DND-41 (cell line): Measurements from ENCODE around the gene METRN.

Experiments used
- CTCF ChIP-seq: IDR thresholded peaks from 2 replicates; pipeline ENCODE4 v1.5.1; 2012; ENCODE audit warnings: borderline replicate concordance, low read length, moderate library complexity, mild to moderate bottlenecking; ENCODE audit not compliant: poor library complexity, severe bottlenecking; ENCODE audit errors: extremely low read depth
- EZH2 ChIP-seq: IDR thresholded peaks from 3 replicates; pipeline ENCODE4 v1.6.1; 2012; ENCODE audit warnings: borderline replicate concordance, low read depth, mild to moderate bottlenecking, moderate library complexity, low read length, inconsistent platforms; ENCODE audit not compliant: severe bottlenecking

DNA sequence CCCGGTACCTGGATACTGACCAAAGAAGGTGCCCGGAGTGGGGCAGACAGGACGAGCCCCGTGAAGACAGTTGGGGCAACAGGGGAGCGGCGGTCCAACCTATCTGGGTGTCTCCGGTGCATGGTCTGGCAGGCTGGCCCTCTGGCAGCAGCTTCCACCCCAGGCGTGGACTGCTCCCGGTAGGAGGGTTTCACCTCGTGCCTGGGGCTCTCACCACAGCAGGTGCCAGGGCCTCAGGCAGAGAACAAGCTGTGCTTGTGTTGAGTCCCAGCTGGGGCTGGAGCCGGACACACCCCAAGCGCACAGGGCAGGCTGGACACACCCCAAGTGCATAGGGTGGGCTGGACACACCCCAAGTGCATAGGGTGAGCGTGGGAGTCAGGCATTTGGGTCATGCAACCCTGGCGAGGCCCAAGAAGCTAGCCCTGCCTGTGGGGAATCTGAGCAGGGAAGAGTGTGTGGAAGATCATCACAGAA lies 7.8 kb upstream of the METRN start:
- TF ChIP-seq EZH2 (no peak), CTCF (no peak)
